Erythroblast (primary cell): Measurements from ENCODE around the gene EPHB6.

Source experiments
- GATA1 ChIP-seq: IDR thresholded peaks from 2 replicates; pipeline ENCODE4 v1.6.1; 2011; ENCODE audit warnings: low read depth, mild to moderate bottlenecking, control low read depth, low read length, moderate library complexity
- POLR2A ChIP-seq: IDR thresholded peaks from 2 replicates; pipeline ENCODE4 v1.6.1; 2011; ENCODE audit warnings: mild to moderate bottlenecking, low read length

DNA sequence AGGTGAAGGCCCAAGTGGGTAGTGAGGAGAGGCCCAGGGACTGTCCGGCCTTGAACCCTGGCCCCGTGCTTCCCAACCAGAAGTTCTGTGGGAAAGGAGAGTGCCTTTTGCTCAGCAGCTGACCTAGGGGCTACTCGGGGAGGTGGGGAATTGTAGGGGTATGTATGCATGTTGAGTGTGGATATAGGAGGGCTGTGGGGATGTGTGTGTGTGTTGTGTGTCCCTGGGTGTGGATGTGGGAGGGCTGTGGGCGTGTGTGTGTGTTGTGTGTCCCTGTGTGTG is 12.2 kb downstream of the EPHB6 start:
- TF ChIP-seq POLR2A (no peak), GATA1 (no peak)
